ENCODE data around the gene OBSCN. TPM values are rescaled to one million over a fixed set of nuclear protein-coding genes. Genes with fewer than 3 reads are reported as not detected.

The OBSCN gene
- total and polyA plus RNA-seq, 2 of the 4 experiments (the other 2 are of a cell fraction) = 4.1 to 9.5 TPM

DNA sequence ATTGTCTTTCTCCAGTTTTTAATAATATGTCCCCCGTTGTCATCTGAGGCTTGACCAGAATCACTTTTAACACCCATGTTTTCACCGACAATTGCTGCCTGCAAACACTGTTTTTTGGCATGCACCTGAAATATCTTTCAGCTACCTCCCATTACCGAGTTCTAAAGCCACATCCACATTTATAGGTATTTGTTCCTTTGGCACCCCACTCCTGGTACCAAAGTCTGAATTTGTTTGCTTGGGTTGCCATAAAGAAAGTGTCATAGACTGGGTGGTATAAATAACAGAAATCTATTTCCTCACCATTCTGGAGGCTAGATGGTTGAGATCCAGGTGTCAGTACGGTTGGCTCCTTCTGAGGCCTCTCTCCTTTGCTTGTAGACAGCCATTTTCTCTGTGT, 94.2 kb downstream of the OBSCN start:
- TF ChIP-seq RCOR1 (IDR thresholded peaks at IDR 0.05; ENCODE audit: insufficient replicate concordance, low read length) = no peak
- TF ChIP-seq FOS (IDR thresholded peaks at IDR 0.05; ENCODE audit: low read depth, low read length) = no peak
- TF ChIP-seq MAFK (IDR thresholded peaks at IDR 0.05; ENCODE audit: low read depth, low read length) = no peak
- no peak for TF ChIP-seq MAZ (IDR thresholded peaks at IDR 0.05; ENCODE audit: borderline replicate concordance, low read depth, low read length)
- TF ChIP-seq NFE2L2 (IDR thresholded peaks at IDR 0.05; ENCODE audit: low read depth, low read length) = no peak
- H2AFZ ChIP-seq (replicated peaks; ENCODE audit: low read length, poor library complexity) = no peak overlapping the region

More for the DNA sequence above, 94.2 kb downstream of the OBSCN start:
- no peak overlapping the region for H3K23ac ChIP-seq (ENCODE audit: low read depth, low read length)
- no peaks in the 10 kb centered on the region for H3K4me1 ChIP-seq (ENCODE audit: control insufficient read depth, insufficient read depth, low read length)
- no peak overlapping the region for H3K18ac ChIP-seq (ENCODE audit: low read depth, low read length)
- H2BK5ac ChIP-seq (ENCODE audit: low read depth, low read length, poor library complexity, severe bottlenecking) = no peak overlapping the region
- no peak overlapping the region for H4K8ac ChIP-seq (ENCODE audit: low read depth in 2 of 2, low read length in 2 of 2)
- H3K79me1 ChIP-seq (ENCODE audit: low read depth in 1 of 2, low read length in 2 of 2) = no peaks in the 10 kb centered on the region
- no peak overlapping the region for H4K5ac ChIP-seq (ENCODE audit: low read depth, low read length)
- no peak for ATAC-seq (ENCODE audit: low read depth)
- no peak overlapping the region for H3K14ac ChIP-seq (replicated peaks; ENCODE audit: low read depth, low read length)
- WGBS, 2 experiments (ENCODE audit: extremely low coverage in 2 of 2, insufficient read length in 1 of 2) = 100% methylated on average over 1 of the region's 4 CpGs; no CpG with 5 or more reads in 1 of the 2 experiments
- POLR2A ChIA-PET (ENCODE audit: unreplicated experiment) = no interaction called here
- no peak overlapping the region for H3K4me3 ChIP-seq (ENCODE audit: insufficient read depth, low read depth, low read length)
- H3K36me3 ChIP-seq (ENCODE audit: control insufficient read depth, insufficient read depth, low read length) = peaks cover 24% of the 10 kb centered on the region; the same call in 1 of the 2 replicates
- H3K4me2 ChIP-seq (ENCODE audit: low read depth, low read length) = no peak overlapping the region
- no peaks in the 10 kb centered on the region for H3K9me1 ChIP-seq (ENCODE audit: insufficient read depth, low read length)
- no peak overlapping the region for H3K4ac ChIP-seq (ENCODE audit: low read depth, low read length)
- dilution Hi-C loops (cut with HindIII; ENCODE audit: low sequenced_read_pairs, unreplicated experiment) = no loop called here
- no peaks in the 10 kb centered on the region for H4K20me1 ChIP-seq (ENCODE audit: insufficient read depth, low read length)
- H2BK15ac ChIP-seq (ENCODE audit: low read depth, low read length) = no peak overlapping the region
- DNase-seq = no peak
- intact Hi-C loops (cut with micrococcal nuclease) = no loop called here
- CTCF ChIA-PET = no interaction called here
- H4K91ac ChIP-seq (ENCODE audit: insufficient read depth, low read depth, low read length) = no peak overlapping the region
- H2AK9ac ChIP-seq (replicated peaks; ENCODE audit: low read depth, low read length, poor library complexity) = no peak overlapping the region
- H3K27me3 ChIP-seq (ENCODE audit: control insufficient read depth, insufficient read depth, low read length) = no peaks in the 10 kb centered on the region
- no peak overlapping the region for H2AK5ac ChIP-seq (ENCODE audit: low read depth, low read length)
- no TSS peak for BruUV-seq (replicated peaks)
- no peak overlapping the region for H3K27ac ChIP-seq (ENCODE audit: insufficient read depth, low read length)
- H3K9ac ChIP-seq (ENCODE audit: low read depth, low read length) = no peak overlapping the region
- no peak overlapping the region for H3K56ac ChIP-seq (ENCODE audit: extremely low read depth, insufficient read depth, low read length)
- H2BK120ac ChIP-seq (ENCODE audit: low read depth, low read length) = no peak overlapping the region
- H3K9me3 ChIP-seq (ENCODE audit: control insufficient read depth, insufficient read depth, low read length) = peaks cover 18% of the 10 kb centered on the region
- in situ Hi-C loops (cut with MboI; ENCODE audit: low sequenced_read_pairs) = no loop called here
- no peak overlapping the region for H2BK20ac ChIP-seq (ENCODE audit: low read depth, low read length)
